ENCODE measurements around the gene GALNT10. TPM values are rescaled to one million over a fixed set of nuclear protein-coding genes. Genes with fewer than 3 reads are reported as not detected.

Gene GALNT10
- polyA plus RNA-seq, 1 donor (not counting 4 experiments of a cell fraction or from before 2014, with no cell fraction given) = 17.9 TPM

GRCh38 chr5:154274828-154275185, 84.3 kb downstream of the GALNT10 start:
- H2AFZ ChIP-seq (ENCODE audit: control insufficient read depth, low read length) = no peak overlapping the region
- H4K20me1 ChIP-seq (ENCODE audit: control insufficient read depth, extremely low read depth, insufficient read depth, low read length) = no peaks in the 10 kb centered on the region
- no peaks in the 10 kb centered on the region for H3K36me3 ChIP-seq (ENCODE audit: control insufficient read depth in 2 of 2, extremely low read depth in 1 of 2, insufficient read depth in 2 of 2, low read length in 2 of 2)
- no peaks in the 10 kb centered on the region for H3K9me1 ChIP-seq (ENCODE audit: control insufficient read depth, extremely low read depth, insufficient read depth, low read length)
- H3K79me2 ChIP-seq (ENCODE audit: control insufficient read depth, insufficient read depth, low read length) = no peaks in the 10 kb centered on the region
- no peak for FAIRE-seq
- H3K4me2 ChIP-seq (ENCODE audit: control insufficient read depth, extremely low read depth, insufficient read depth, low read depth, low read length) = no peak overlapping the region
- dilution Hi-C loops (cut with MboI; ENCODE audit: extremely low pct_ligation_motif_present, low sequenced_read_pairs) = no loop called here
- DNase-seq (ENCODE audit: low read depth, low spot score) = peak; percentile 28
- no peaks in the 10 kb centered on the region for H3K9me3 ChIP-seq (ENCODE audit: control insufficient read depth, low read depth, low read length)
- TF ChIP-seq CTCF (optimal IDR thresholded peaks at IDR 0.05 in 1 of 3, IDR thresholded peaks at IDR 0.05 in 1 of 3, conservative IDR thresholded peaks at IDR 0.05 in 1 of 3; ENCODE audit: extremely low read depth in 1 of 3, insufficient read depth in 2 of 3, low read length in 3 of 3) (no peak), EZH2 (IDR thresholded peaks at IDR 0.05; ENCODE audit: low read length) (no peak)
- H3K4me3 ChIP-seq (ENCODE audit: control insufficient read depth in 2 of 3, extremely low read depth in 1 of 3, insufficient read depth in 2 of 3, low read depth in 1 of 3, low read length in 3 of 3) = no peak overlapping the region
- no peak overlapping the region for H3K27ac ChIP-seq (ENCODE audit: control insufficient read depth, insufficient read depth, low read length)
- no peak overlapping the region for H3K9ac ChIP-seq (ENCODE audit: control insufficient read depth, extremely low read depth, insufficient read depth, low read length)
- H3K4me1 ChIP-seq (ENCODE audit: control insufficient read depth, extremely low read depth, insufficient read depth, low read length) = no peaks in the 10 kb centered on the region
- H3K27me3 ChIP-seq (ENCODE audit: control insufficient read depth, extremely low read depth, insufficient read depth, low read length) = no peaks in the 10 kb centered on the region

GRCh38 chr5:154275566-154275965, 85.0 kb downstream of the GALNT10 start:
- H4K20me1 ChIP-seq (ENCODE audit: control insufficient read depth, extremely low read depth, insufficient read depth, low read length) = no peaks in the 10 kb centered on the region
- TF ChIP-seq CTCF (optimal IDR thresholded peaks at IDR 0.05 in 1 of 3, IDR thresholded peaks at IDR 0.05 in 1 of 3, conservative IDR thresholded peaks at IDR 0.05 in 1 of 3; ENCODE audit: extremely low read depth in 1 of 3, insufficient read depth in 2 of 3, low read length in 3 of 3) (no peak), EZH2 (IDR thresholded peaks at IDR 0.05; ENCODE audit: low read length) (no peak)
- H3K9me3 ChIP-seq (ENCODE audit: control insufficient read depth, low read depth, low read length) = no peaks in the 10 kb centered on the region
- no peaks in the 10 kb centered on the region for H3K79me2 ChIP-seq (ENCODE audit: control insufficient read depth, insufficient read depth, low read length)
- FAIRE-seq (no peak), DNase-seq (ENCODE audit: low read depth, low spot score) (no peak)
- no peak overlapping the region for H3K27ac ChIP-seq (ENCODE audit: control insufficient read depth, insufficient read depth, low read length)
- H2AFZ ChIP-seq (ENCODE audit: control insufficient read depth, low read length) = no peak overlapping the region
- no peaks in the 10 kb centered on the region for H3K4me1 ChIP-seq (ENCODE audit: control insufficient read depth, extremely low read depth, insufficient read depth, low read length)
- H3K9me1 ChIP-seq (ENCODE audit: control insufficient read depth, extremely low read depth, insufficient read depth, low read length) = no peaks in the 10 kb centered on the region
- H3K9ac ChIP-seq (ENCODE audit: control insufficient read depth, extremely low read depth, insufficient read depth, low read length) = no peak overlapping the region
- no peaks in the 10 kb centered on the region for H3K36me3 ChIP-seq (ENCODE audit: control insufficient read depth in 2 of 2, extremely low read depth in 1 of 2, insufficient read depth in 2 of 2, low read length in 2 of 2)
- no peak overlapping the region for H3K4me2 ChIP-seq (ENCODE audit: control insufficient read depth, extremely low read depth, insufficient read depth, low read depth, low read length)
- no peak overlapping the region for H3K4me3 ChIP-seq (ENCODE audit: control insufficient read depth in 2 of 3, extremely low read depth in 1 of 3, insufficient read depth in 2 of 3, low read depth in 1 of 3, low read length in 3 of 3)
- dilution Hi-C loops (cut with MboI; ENCODE audit: extremely low pct_ligation_motif_present, low sequenced_read_pairs) = no loop called here
- H3K27me3 ChIP-seq (ENCODE audit: control insufficient read depth, extremely low read depth, insufficient read depth, low read length) = no peaks in the 10 kb centered on the region

All from keratinocyte (primary cell).